Prostate gland (tissue), 2 donors: ENCODE data around the gene VPS41.

Experiments used
- POLR2A ChIP-seq: fragments of 450-650 bp; IDR thresholded peaks from one replicate; pipeline ENCODE4 v1.6.1; 2016; ENCODE audit warnings: antibody characterized with exemption, mild to moderate bottlenecking
- POLR2AphosphoS5 ChIP-seq: sonication (generic); formaldehyde crosslinking; IDR thresholded peaks from one replicate; pipeline ENCODE4 v1.6.1; 2017; ENCODE audit warnings: antibody characterized with exemption
- TF ChIP-seq, protein P1 (sequence below), 4 experiments: fragments of 200-600 bp in 2 of 4; fragments of 450-650 bp in 2 of 4; sonication (generic) in 2 of 4; IDR thresholded peaks; 1 replicate in 3 of 4; 2 replicates in 1 of 4; pipeline ENCODE4 v1.5.1; 2016 to 2019; ENCODE audit warnings: antibody characterized with exemption in 4 of 4, mild to moderate bottlenecking in 2 of 4, moderate library complexity in 2 of 4

DNA sequence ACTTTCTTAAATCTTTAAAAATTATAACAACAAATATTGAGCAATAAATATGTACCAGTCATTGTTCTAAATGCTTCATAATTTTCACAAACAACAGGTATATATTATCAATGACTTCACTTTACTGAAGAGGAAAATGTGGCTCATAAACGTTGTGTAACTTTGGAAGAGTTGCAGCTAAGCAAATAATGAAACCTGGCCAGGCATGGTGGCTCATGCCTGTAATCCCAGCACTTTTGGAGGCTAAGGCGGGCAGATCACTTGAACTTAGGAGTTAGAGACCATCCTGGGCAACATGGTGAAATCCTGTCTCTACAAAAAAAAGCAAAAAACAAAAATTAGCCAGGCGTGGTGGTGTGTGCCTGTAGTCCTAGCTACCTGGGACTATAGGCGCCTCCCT, 205.9 kb downstream of the VPS41 start:
- TF ChIP-seq POLR2AphosphoS5 = peak; percentile 9
- TF ChIP-seq, protein P1, sequence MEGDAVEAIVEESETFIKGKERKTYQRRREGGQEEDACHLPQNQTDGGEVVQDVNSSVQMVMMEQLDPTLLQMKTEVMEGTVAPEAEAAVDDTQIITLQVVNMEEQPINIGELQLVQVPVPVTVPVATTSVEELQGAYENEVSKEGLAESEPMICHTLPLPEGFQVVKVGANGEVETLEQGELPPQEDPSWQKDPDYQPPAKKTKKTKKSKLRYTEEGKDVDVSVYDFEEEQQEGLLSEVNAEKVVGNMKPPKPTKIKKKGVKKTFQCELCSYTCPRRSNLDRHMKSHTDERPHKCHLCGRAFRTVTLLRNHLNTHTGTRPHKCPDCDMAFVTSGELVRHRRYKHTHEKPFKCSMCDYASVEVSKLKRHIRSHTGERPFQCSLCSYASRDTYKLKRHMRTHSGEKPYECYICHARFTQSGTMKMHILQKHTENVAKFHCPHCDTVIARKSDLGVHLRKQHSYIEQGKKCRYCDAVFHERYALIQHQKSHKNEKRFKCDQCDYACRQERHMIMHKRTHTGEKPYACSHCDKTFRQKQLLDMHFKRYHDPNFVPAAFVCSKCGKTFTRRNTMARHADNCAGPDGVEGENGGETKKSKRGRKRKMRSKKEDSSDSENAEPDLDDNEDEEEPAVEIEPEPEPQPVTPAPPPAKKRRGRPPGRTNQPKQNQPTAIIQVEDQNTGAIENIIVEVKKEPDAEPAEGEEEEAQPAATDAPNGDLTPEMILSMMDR (IDR thresholded peaks at IDR 0.05) = no peak
- TF ChIP-seq POLR2A = no peak
